Gastrocnemius medialis (tissue), 4 donors: ENCODE results near the gene SLC1A3. TPM values are rescaled to one million over a fixed set of nuclear protein-coding genes. Genes with fewer than 3 reads are reported as not detected.

Experiments used
- ATAC-seq, 2 donors: fragments of 150-250 bp; one replicate each; pipeline ENCODE4 v1.9.1; 2016
- DNase-seq, 2 donors: peaks; one replicate each; pipeline ENCODE4 v3.0.0-alpha.2; 2019
- H3K27ac ChIP-seq, 4 donors: fragments of 200-600 bp; sonication (generic); 1 replicate in 1 of 4; 2 replicates in 3 of 4; pipeline ENCODE4 v1.5.1; 2016 to 2018; ENCODE audit warnings: mild to moderate bottlenecking in 2 of 4, moderate library complexity in 1 of 4
- H3K27me3 ChIP-seq, 3 donors: fragments of 200-600 bp; sonication (generic) in 2 of 3; 1 replicate in 1 of 3; 2 replicates in 2 of 3; pipeline versions ENCODE4 v1.5.1 to v1.6.0; 2016 to 2019; ENCODE audit warnings: mild to moderate bottlenecking in 1 of 3, moderate library complexity in 1 of 3
- H3K36me3 ChIP-seq, 2 donors: fragments of 200-600 bp; sonication (generic) in 1 of 2; one replicate each; pipeline ENCODE4 v1.5.1; 2017 to 2018
- H3K4me1 ChIP-seq, 2 donors: fragments of 200-600 bp; sonication (generic) in 1 of 2; one replicate each; pipeline ENCODE4 v1.5.1; 2016 to 2017; ENCODE audit warnings: mild to moderate bottlenecking in 2 of 2
- H3K4me3 ChIP-seq, 4 donors: fragments of 200-600 bp; sonication (generic) in 3 of 4; 1 replicate in 1 of 4; 2 replicates in 3 of 4; pipeline ENCODE4 v1.5.1; 2016 to 2019; ENCODE audit warnings: mild to moderate bottlenecking in 2 of 4
- H3K9me3 ChIP-seq, 3 donors: fragments of 200-600 bp; sonication (generic) in 2 of 3; 1 replicate in 1 of 3; 2 replicates in 2 of 3; pipeline ENCODE4 v1.5.1; 2016 to 2019
- CTCF ChIP-seq, 5 experiments: fragments of 450-650 bp in 3 of 5; fragments of 200-600 bp in 2 of 5; sonication (generic) in 2 of 5; IDR thresholded peaks in 4 of 5; conservative IDR thresholded peaks in 1 of 5; 1 replicate in 4 of 5; 2 replicates in 1 of 5; pipeline ENCODE4 v1.5.1; 2016 to 2019; ENCODE audit warnings: antibody characterized with exemption in 5 of 5, mild to moderate bottlenecking in 3 of 5, moderate library complexity in 3 of 5
- POLR2A ChIP-seq, 2 donors: fragments of 450-650 bp; IDR thresholded peaks; one replicate each; pipeline ENCODE4 v1.6.1; 2017; ENCODE audit warnings: antibody characterized with exemption in 2 of 2, mild to moderate bottlenecking in 2 of 2, moderate library complexity in 2 of 2
- in situ Hi-C, 4 donors: fragments of 200-750 bp; cut with MboI; loops; one replicate each; pipeline versions ENCODE4 v1.15.0 to v1.8.0; 2017; ENCODE audit warnings: low sequenced_read_pairs in 4 of 4
- intact Hi-C: fragments of 100-400 bp; cut with DNase I; formaldehyde crosslinking; loops from one replicate; pipeline ENCODE4 v1.15.1; 2023; ENCODE audit warnings: low total_unique reads
- total RNA-seq, 4 donors: library from RNA; depleted of rRNA; stranded (reverse); fragments of >200 nt; gene quantifications; one replicate each; pipeline versions ENCODE4 v1.1.0 to v1.2.3, GENCODE V29; 2016

Gene SLC1A3
- total RNA-seq, 4 donors from 2014 or later = 5.3 to 69.4 (median 17.4) TPM

- intact Hi-C loops (no loop called here), in situ Hi-C loops (no loop called here)
- Histone ChIP-seq H3K9me3 (no peaks in the 10 kb centered on the region), H3K27ac (no peak overlapping the region), H3K4me1 (no peaks in the 10 kb centered on the region), H3K36me3 (no peaks in the 10 kb centered on the region), H3K27me3 (no peaks in the 10 kb centered on the region), H3K4me3 (no peak overlapping the region)
- DNase-seq = no peak
- no peak for ATAC-seq
- TF ChIP-seq CTCF (IDR thresholded peaks at IDR 0.05 in 4 of 5, conservative IDR thresholded peaks at IDR 0.05 in 1 of 5) = no peak
- no peak for TF ChIP-seq POLR2A (IDR thresholded peaks at IDR 0.05)
Observed at GRCh38 chr5:36630201-36631145, 24.1 kb downstream of the SLC1A3 start.

GRCh38 chr5:36631154-36631553, 24.7 kb downstream of the SLC1A3 start:
- no peak for ATAC-seq
- no peak for DNase-seq
- no peaks in the 10 kb centered on the region for H3K4me1 ChIP-seq
- no peak overlapping the region for H3K27ac ChIP-seq
- no peaks in the 10 kb centered on the region for H3K9me3 ChIP-seq
- intact Hi-C loops (no loop called here), in situ Hi-C loops (no loop called here)
- H3K27me3 ChIP-seq = no peaks in the 10 kb centered on the region
- TF ChIP-seq POLR2A (IDR thresholded peaks at IDR 0.05) = no peak
- no peaks in the 10 kb centered on the region for H3K36me3 ChIP-seq
- no peak overlapping the region for H3K4me3 ChIP-seq

- intact Hi-C loops = no loop called here
- DNase-seq = no peak
- in situ Hi-C loops = no loop called here
- no peak for ATAC-seq
- H3K4me3 ChIP-seq = no peak overlapping the region
- H3K27ac ChIP-seq = no peak overlapping the region
- no peaks in the 10 kb centered on the region for H3K4me1 ChIP-seq
- TF ChIP-seq POLR2A (IDR thresholded peaks at IDR 0.05) = no peak
- TF ChIP-seq CTCF (IDR thresholded peaks at IDR 0.05 in 4 of 5, conservative IDR thresholded peaks at IDR 0.05 in 1 of 5) = no peak
- no peaks in the 10 kb centered on the region for H3K27me3 ChIP-seq
- no peaks in the 10 kb centered on the region for H3K9me3 ChIP-seq
- H3K36me3 ChIP-seq = no peaks in the 10 kb centered on the region
Observed at GRCh38 chr5:36631620-36632362, 25.4 kb downstream of the SLC1A3 start.

- no peaks in the 10 kb centered on the region for H3K4me1 ChIP-seq
- H3K27ac ChIP-seq = no peak overlapping the region
- no peaks in the 10 kb centered on the region for H3K27me3 ChIP-seq
- H3K36me3 ChIP-seq = no peaks in the 10 kb centered on the region
- H3K9me3 ChIP-seq = no peaks in the 10 kb centered on the region
- ATAC-seq = no peak
- in situ Hi-C loops = no loop called here
- DNase-seq = no peak
- no peak overlapping the region for H3K4me3 ChIP-seq
- intact Hi-C loops = no loop called here
- TF ChIP-seq CTCF (IDR thresholded peaks at IDR 0.05 in 4 of 5, conservative IDR thresholded peaks at IDR 0.05 in 1 of 5) = no peak
- TF ChIP-seq POLR2A (IDR thresholded peaks at IDR 0.05) = no peak
Observed at GRCh38 chr5:36632363-36632664, 25.9 kb downstream of the SLC1A3 start.

GRCh38 chr5:36635721-36636390, 29.4 kb downstream of the SLC1A3 start:
- TF ChIP-seq POLR2A (IDR thresholded peaks at IDR 0.05) (no peak), CTCF (IDR thresholded peaks at IDR 0.05 in 4 of 5, conservative IDR thresholded peaks at IDR 0.05 in 1 of 5) (no peak)
- intact Hi-C loops = no loop called here

More at GRCh38 chr5:36635721-36636390, 29.4 kb downstream of the SLC1A3 start:
- DNase-seq (no peak), ATAC-seq (no peak)
- Histone ChIP-seq H3K27me3 (no peaks in the 10 kb centered on the region), H3K36me3 (no peaks in the 10 kb centered on the region), H3K4me1 (no peaks in the 10 kb centered on the region), H3K9me3 (no peaks in the 10 kb centered on the region), H3K4me3 (no peak overlapping the region), H3K27ac (no peak overlapping the region)
- in situ Hi-C loops = no loop called here
